HG03354 (cell line): ENCODE results near the gene ASH1L.
"Not testable (repeated sequence)": the region's sequence is repeated elsewhere in the genome, so short reads cannot be mapped to it uniquely, and the experiment has no call there.

Source experiments
- ATAC-seq: cut with Tn5 transposase; IDR thresholded peaks from one replicate; pipeline ENCODE4 v1.9.1; 2021; ENCODE audit warnings: mild to moderate bottlenecking; ENCODE audit not compliant: unreplicated experiment, poor library complexity, severe bottlenecking

The ASH1L gene

GRCh38 chr1:155504207-155504606 is 58.4 kb downstream of the ASH1L start:
- no peak for ATAC-seq

DNA sequence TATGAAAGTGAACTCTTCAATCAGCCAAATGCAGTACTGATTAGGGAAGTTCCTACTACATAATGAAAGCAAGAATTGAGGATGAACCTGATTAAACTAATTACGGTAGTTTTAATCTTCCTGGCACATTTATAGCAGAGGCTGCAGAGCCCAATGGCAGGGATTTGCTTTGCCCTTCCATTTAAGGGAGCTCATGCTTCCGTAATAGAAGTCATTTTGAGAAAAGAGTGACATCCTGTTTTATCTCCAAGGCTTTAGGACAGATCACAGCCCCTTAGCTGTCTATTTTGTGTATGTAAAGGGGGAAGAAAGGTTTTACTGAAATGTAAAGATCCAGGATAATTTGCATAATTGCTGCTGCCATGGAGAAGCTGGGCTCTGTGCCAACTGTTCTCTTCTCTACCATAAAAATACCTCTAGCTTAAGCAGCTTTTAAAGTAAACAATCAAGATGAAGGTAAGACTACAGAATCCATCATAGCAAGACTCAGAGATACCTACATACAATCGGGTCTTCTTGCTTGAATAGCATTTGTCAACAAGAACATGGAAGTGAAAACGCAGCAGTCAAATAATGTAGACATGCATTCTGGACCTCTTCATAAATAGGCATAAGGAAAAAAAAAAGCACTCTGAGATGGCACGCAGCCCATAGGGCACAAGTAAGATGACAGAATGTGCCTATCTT is 62.5 kb downstream of the ASH1L start:
- ATAC-seq: peak; percentile 59

DNA sequence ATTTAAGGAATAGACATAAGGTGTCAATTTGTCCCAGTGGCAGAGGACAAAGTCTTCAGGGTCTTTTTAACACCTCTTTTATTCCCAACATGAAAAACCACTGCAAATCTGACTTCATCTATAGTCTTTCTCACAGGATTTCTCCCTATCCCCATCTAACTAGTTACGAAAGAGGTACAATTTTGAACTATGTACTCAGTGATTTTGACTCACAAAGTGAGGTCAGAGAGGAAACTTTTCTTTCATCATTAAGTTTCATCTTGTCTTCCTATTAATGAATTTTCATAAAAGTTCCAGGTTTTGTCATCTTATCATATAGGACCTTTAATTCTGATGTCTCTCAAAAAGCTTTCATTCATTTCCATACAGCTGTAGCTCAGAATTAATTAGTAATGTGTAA is 63.3 kb downstream of the ASH1L start:
- ATAC-seq: no peak

- ATAC-seq: not testable (repeated sequence)
Measured at GRCh38 chr1:155493595-155493994, 69.0 kb downstream of the ASH1L start.

DNA sequence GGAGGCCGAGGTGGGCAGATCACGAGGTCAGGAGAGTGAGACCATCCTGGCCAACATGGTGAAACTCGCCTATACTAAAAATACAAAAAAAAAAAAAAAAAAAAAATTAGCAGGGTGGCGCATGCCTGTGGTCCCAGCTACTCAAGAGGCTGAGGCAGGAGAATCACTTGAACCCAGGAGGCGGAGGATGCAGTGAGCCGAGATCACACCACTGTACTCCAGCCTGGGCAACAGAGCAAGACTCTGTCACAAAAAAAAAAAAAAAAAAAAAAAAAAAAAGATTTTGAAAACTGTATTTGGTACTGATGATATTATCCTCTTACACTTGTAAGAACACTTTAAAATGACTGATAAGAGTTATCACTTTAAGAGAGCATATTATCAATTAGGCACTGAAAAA is 74.2 kb downstream of the ASH1L start:
- ATAC-seq: not testable (repeated sequence)

DNA sequence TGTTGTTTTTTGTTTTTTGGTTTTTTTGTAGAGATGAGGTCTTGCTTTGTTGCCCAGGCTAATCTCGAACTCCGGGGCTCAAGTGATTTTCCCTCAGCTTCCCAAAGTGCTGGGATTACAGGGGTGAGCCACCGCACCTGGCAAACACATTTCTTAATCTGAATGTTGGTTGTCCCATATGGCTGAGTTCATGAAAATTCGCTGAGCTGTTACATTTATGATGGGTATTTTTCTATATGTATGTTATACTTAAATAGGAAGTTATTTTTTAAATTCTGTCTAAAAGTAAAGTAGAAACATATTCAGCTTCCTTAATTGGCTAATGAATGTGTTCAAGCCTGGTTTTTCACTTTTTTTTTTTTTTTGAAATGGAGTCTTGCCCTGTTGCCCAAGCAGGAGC is 75.1 kb downstream of the ASH1L start:
- no peak for ATAC-seq

- not testable (repeated sequence) for ATAC-seq
Measured at GRCh38 chr1:155486952-155487351, 75.7 kb downstream of the ASH1L start.

GRCh38 chr1:155485945-155486344 is 76.7 kb downstream of the ASH1L start:
- no peak for ATAC-seq

GRCh38 chr1:155485222-155485621 is 77.4 kb downstream of the ASH1L start:
- no peak for ATAC-seq

DNA sequence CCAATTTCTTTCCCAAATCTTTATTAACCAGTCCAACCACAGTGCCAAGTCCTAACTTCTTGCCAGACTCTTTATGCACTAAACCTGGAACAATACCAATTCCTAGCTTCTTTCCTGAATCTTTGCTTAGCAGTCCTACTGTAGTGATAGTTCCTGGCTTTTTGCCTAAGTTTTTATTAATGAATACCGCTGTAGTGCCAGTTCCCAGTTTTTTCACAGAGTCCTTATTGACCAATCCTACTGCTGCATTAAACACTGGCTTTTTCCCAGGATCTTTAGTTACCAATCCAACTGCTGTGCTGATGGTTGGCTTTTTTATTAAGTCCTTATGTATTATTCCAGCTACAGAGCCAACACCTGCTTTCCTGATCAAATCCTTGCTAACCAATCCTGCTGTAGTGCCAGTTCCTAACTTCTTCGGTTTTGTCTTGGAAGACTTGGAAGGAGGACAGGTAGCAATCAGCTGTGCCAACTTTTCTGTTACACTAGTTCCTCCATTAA is 80.8 kb downstream of the ASH1L start:
- no peak for ATAC-seq

DNA sequence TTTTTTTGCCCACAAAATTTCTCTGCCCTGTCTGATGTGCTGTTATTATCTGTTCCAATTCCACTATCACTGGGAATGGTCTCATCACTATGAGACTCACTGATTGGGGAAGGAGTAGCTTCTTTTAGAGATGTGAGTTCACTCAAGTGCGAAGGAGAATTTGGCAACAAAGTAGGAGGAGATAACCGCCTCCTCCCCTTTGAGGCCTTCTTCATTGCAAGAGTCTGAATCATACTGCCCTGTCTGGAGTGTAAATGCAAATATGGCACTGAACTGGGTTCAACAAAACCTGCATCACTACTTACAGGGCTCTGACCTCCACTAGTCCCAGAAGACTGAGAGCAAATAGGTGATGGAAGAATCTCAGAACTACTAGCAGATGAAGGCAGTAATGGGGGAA is 83.4 kb downstream of the ASH1L start:
- no peak for ATAC-seq

DNA sequence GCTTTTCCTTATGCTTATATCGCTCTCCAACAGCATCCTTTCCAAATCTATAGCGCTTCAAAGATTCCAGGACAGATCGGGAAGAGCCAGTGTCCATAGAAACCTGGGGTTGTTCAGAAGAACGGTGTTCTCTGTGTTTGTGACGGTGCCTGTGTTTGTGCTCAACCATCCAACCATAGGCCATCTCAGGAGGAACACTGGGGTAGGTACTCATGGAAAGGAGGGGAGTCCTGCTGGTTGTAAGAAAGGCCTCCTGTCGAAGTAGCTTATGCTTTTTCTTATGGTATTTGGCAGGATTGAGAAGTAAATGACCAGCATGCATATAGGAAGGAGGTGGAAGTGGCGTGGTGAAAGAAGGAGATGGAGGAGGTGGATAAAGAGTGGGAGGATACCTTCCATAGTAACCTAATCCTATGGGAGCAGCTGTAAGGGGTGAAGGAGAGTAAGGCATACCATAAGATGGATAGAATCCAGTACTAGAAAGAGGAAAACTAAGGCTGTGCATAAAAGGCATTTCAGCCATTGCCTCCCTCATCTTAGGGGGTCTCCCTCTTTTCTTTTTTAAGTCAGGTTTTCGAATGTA is 84.2 kb downstream of the ASH1L start:
- ATAC-seq: no peak

DNA sequence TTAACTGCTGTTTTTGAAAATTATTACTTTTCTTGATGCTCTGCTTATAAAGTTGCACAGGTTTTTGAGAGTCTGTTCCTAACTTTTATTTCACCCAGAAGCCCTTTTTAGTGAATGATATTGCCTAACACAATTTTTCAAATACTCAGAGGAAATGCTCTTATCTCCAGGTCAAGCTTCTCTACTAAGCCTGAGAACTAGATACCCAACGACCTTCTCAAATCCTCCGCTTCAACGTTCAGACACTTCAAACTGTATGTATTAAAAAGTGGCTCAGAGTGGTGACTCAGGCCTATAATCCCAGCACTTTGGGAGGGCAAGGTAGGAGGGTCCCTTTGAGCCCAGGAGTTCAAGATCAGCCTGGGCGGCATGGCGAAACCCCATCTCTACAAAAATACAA is 88.5 kb downstream of the ASH1L start:
- ATAC-seq: no peak

GRCh38 chr1:155473151-155473821 is 89.3 kb downstream of the ASH1L start:
- ATAC-seq: no peak

DNA sequence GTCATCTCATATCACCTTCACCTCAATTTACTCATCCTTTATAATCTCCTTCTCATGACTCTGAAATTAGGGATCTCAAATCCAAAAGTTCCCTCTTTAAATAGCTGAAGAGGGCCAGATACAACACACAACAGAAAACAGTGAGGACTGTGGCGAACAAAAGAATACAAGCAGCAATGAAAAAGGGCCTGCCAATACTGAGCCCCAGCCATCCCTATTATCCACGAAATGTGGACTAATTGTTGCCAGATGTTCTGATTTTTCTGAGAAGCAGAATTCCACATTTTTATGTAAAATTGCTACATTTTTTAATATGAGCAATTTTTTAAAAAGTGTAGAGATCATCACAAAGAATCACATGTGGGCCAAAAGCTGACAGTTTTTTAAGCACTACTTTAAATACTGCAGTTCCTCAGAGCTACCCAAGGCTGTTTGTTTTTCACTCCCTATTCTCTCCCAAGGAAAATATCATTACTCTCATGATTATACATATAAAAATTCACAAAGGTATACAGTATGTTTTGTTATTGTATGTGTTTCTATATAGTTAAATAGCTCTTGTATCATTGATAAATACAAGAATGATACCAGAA is 90.0 kb downstream of the ASH1L start:
- no peak for ATAC-seq

- ATAC-seq: no peak
Measured at GRCh38 chr1:155471891-155472290, 90.7 kb downstream of the ASH1L start.

- ATAC-seq: no peak
Measured at GRCh38 chr1:155471026-155471425, 91.6 kb downstream of the ASH1L start.

- no peak for ATAC-seq
Measured at GRCh38 chr1:155466996-155467395, 95.6 kb downstream of the ASH1L start.

GRCh38 chr1:155466617-155466972 is 96.0 kb downstream of the ASH1L start:
- ATAC-seq: peak; percentile 22

DNA sequence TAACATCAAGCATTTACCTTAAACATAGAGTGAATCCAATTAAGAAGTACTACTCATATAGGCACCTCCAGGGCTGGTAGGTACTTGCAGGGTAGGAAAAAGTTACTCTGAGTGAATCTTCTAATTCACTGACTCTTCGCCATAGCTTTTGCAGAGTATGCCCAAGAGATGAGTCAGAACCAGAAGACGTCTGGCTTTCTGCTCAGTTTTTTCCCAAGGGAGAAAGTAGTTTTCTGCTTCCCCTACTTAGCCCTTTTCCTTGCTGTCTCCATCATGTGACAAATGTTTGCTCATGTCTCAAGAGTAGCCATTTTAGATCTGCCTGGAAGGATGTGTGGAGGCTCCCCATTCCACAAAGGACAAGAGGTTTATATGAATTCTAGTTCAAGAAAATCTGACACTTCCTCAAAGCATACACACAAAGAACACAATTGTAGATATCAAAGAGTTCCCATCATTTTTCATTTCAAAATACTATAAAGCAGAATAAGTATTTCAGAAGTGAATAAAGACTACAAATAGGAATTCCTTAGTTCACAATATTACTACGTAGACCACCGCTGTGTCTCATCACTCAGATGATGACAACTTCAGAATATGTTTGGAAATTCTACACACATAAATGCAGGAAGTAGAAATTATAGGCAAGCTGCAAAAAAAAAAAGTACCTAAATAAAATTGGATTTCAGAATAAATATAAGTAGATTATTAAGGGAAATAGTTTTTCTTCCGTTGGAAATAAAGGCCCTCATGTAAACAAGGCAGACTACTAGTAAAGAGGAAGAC is 98.5 kb downstream of the ASH1L start:
- ATAC-seq: no peak
